H1 (cell line): Measurements from ENCODE around the gene ERC1. TPM values are rescaled to one million over a fixed set of nuclear protein-coding genes. Genes with fewer than 3 reads are reported as not detected.

ENCODE experiments used
- CTCF ChIA-PET: fragments of 300-600 bp; sonication (Branson Sonifier 250); formaldehyde crosslinking; loops from one replicate; lab custom pipeline; 2021; ENCODE audit not compliant: partially characterized antibody; lab: Charles Lee
- POLR2A ChIA-PET: fragments of 300-600 bp; sonication (Branson Sonifier 250); formaldehyde crosslinking; loops from one replicate; lab custom pipeline; 2021; ENCODE audit warnings: inconsistent platforms; ENCODE audit not compliant: partially characterized antibody; lab: Charles Lee
- DNase-seq, 2 experiments: peaks; one replicate each; pipeline versions ENCODE4 v3.0.0 to v3.0.0-alpha.2; 2010 to 2022; ENCODE audit warnings: low spot score in 2 of 2, low read depth in 1 of 2, mixed read lengths in 1 of 2
- FAIRE-seq: peaks from 2 replicates; lab custom pipeline; 2011; peaks lifted over from hg19 to GRCh38; lab: Jason Lieb, UNC
- H2AFZ ChIP-seq: 2 replicates; pipeline ENCODE4 v1.8.1; 2012; ENCODE audit warnings: low read length, inconsistent platforms
- H2AK5ac ChIP-seq: 2 replicates; pipeline ENCODE4 v1.6.1; 2013; ENCODE audit warnings: low read depth, low read length
- H2BK120ac ChIP-seq: replicated peaks from 2 replicates; pipeline ENCODE3; 2013; ENCODE audit warnings: low read depth, low read length, inconsistent platforms
- H2BK12ac ChIP-seq: 2 replicates; pipeline ENCODE4 v1.6.1; 2013; ENCODE audit warnings: low read depth, low read length
- H2BK15ac ChIP-seq: 2 replicates; pipeline ENCODE4 v1.6.1; 2013; ENCODE audit warnings: low read length
- H2BK20ac ChIP-seq: 2 replicates; pipeline ENCODE4 v1.6.1; 2013; ENCODE audit warnings: low read length
- H2BK5ac ChIP-seq: 2 replicates; pipeline ENCODE4 v1.6.1; 2013; ENCODE audit warnings: low read depth, low read length
- H3K14ac ChIP-seq: 2 replicates; pipeline ENCODE4 v1.6.1; 2013; ENCODE audit warnings: inconsistent platforms; ENCODE audit not compliant: insufficient read length
- H3K18ac ChIP-seq: 2 replicates; pipeline ENCODE4 v1.6.1; 2013; ENCODE audit warnings: low read length; ENCODE audit errors: extremely low read depth
- H3K23ac ChIP-seq: 2 replicates; pipeline ENCODE4 v1.6.1; 2013; ENCODE audit warnings: inconsistent platforms; ENCODE audit not compliant: insufficient read length
- H3K23me2 ChIP-seq: 2 replicates; pipeline ENCODE4 v1.6.1; 2013; ENCODE audit warnings: low read depth, low read length
- H3K27ac ChIP-seq: 2 replicates; pipeline ENCODE4 v1.6.1; 2011; ENCODE audit warnings: low read depth, low read length, inconsistent platforms
- H3K27me3 ChIP-seq, 4 experiments: replicated peaks in 1 of 4; 1 replicate in 1 of 4; 2 replicates in 3 of 4; pipeline versions ENCODE4 v1.6.1 to v1.8.1; 2011 to 2013; ENCODE audit warnings: low read length in 3 of 4, mild to moderate bottlenecking in 3 of 4, inconsistent platforms in 2 of 4, mixed read lengths in 2 of 4, moderate library complexity in 1 of 4; ENCODE audit not compliant: control insufficient read depth in 3 of 4, insufficient read depth in 3 of 4; ENCODE audit errors: extremely low read depth in 1 of 4
- H3K36me3 ChIP-seq, 4 experiments: 2 replicates each; pipeline versions ENCODE4 v1.6.1 to v1.8.1; 2011 to 2013; ENCODE audit warnings: mild to moderate bottlenecking in 4 of 4, low read length in 3 of 4, moderate library complexity in 2 of 4, control low read depth in 1 of 4, inconsistent platforms in 1 of 4; ENCODE audit not compliant: insufficient read depth in 4 of 4, control insufficient read depth in 2 of 4
- H3K4ac ChIP-seq: replicated peaks from 2 replicates; pipeline ENCODE3; 2013; ENCODE audit warnings: low read length, low read depth, mixed read lengths, inconsistent platforms; ENCODE audit not compliant: insufficient read length
- H3K4me1 ChIP-seq, 4 experiments: replicated peaks in 1 of 4; 1 replicate in 1 of 4; 2 replicates in 3 of 4; pipeline versions ENCODE4 v1.6.1 to v1.8.1; 2011 to 2013; ENCODE audit warnings: low read length in 3 of 4, inconsistent platforms in 2 of 4, mixed read lengths in 1 of 4; ENCODE audit not compliant: insufficient read depth in 4 of 4, control insufficient read depth in 3 of 4
- H3K4me2 ChIP-seq, 2 experiments: 2 replicates each; pipeline versions ENCODE4 v1.6.1 to v1.8.1; 2011 to 2013; ENCODE audit warnings: low read depth in 2 of 2, low read length in 2 of 2, control low read depth in 1 of 2, inconsistent platforms in 1 of 2, mild to moderate bottlenecking in 1 of 2; ENCODE audit not compliant: insufficient read depth in 1 of 2
- H3K4me3 ChIP-seq, 4 experiments: fragments of 200-600, 300-600 bp in 1 of 4; sonication (generic), shearing (Covaris generic), sonication (Bioruptor Twin) in 1 of 4; 2 replicates each; pipeline versions ENCODE4 v1.5.1 to v1.8.1; 2011 to 2016; ENCODE audit warnings: low read length in 4 of 4, low read depth in 3 of 4, control low read depth in 2 of 4, inconsistent platforms in 2 of 4, mild to moderate bottlenecking in 2 of 4, mixed read lengths in 1 of 4, moderate library complexity in 1 of 4; ENCODE audit not compliant: insufficient read depth in 2 of 4; ENCODE audit errors: extremely low read depth in 1 of 4
- H3K56ac ChIP-seq: replicated peaks from 2 replicates; pipeline ENCODE3; 2013; ENCODE audit warnings: low read depth, mild to moderate bottlenecking, mixed read lengths, low read length, inconsistent platforms; ENCODE audit not compliant: insufficient read length
- H3K79me1 ChIP-seq: 2 replicates; pipeline ENCODE4 v1.6.1; 2013; ENCODE audit warnings: low read depth, low read length, control low read depth
- H3K79me2 ChIP-seq, 2 experiments: 2 replicates each; pipeline versions ENCODE4 v1.6.1 to v1.8.1; 2012 to 2013; ENCODE audit warnings: low read length in 2 of 2, mild to moderate bottlenecking in 2 of 2, inconsistent platforms in 1 of 2; ENCODE audit not compliant: insufficient read depth in 2 of 2, control insufficient read depth in 1 of 2
- H3K9ac ChIP-seq, 4 experiments: replicated peaks in 1 of 4; 1 replicate in 1 of 4; 2 replicates in 3 of 4; pipeline versions ENCODE4 v1.6.1 to v1.8.1; 2011 to 2013; ENCODE audit warnings: low read depth in 3 of 4, low read length in 3 of 4, control low read depth in 2 of 4, mild to moderate bottlenecking in 2 of 4, moderate library complexity in 2 of 4, inconsistent platforms in 1 of 4; ENCODE audit errors: extremely low read depth in 1 of 4
- H3K9me3 ChIP-seq, 2 experiments: 2 replicates each; pipeline versions ENCODE4 v1.6.1 to v1.8.1; 2012 to 2013; ENCODE audit warnings: mild to moderate bottlenecking in 2 of 2, moderate library complexity in 2 of 2, control low read depth in 1 of 2, inconsistent platforms in 1 of 2, low read depth in 1 of 2, low read length in 1 of 2, mixed read lengths in 1 of 2; ENCODE audit not compliant: insufficient read depth in 2 of 2
- H4K20me1 ChIP-seq, 2 experiments: replicated peaks in 1 of 2; 2 replicates each; pipeline versions ENCODE3 to v1.8.1; 2011 to 2013; ENCODE audit warnings: inconsistent platforms in 2 of 2, low read length in 2 of 2, mild to moderate bottlenecking in 1 of 2; ENCODE audit not compliant: insufficient read depth in 2 of 2, control insufficient read depth in 1 of 2
- H4K5ac ChIP-seq: 2 replicates; pipeline ENCODE4 v1.6.1; 2013; ENCODE audit warnings: low read length, low read depth, mixed read lengths, inconsistent platforms; ENCODE audit not compliant: insufficient read length
- H4K8ac ChIP-seq: 2 replicates; pipeline ENCODE4 v1.8.0; 2013; ENCODE audit warnings: mild to moderate bottlenecking, moderate library complexity, low read length, inconsistent platforms; ENCODE audit not compliant: insufficient read depth; ENCODE audit errors: extremely low read depth
- H4K91ac ChIP-seq: replicated peaks from 2 replicates; pipeline ENCODE3; 2013; ENCODE audit warnings: low read length, mixed read lengths, inconsistent platforms; ENCODE audit not compliant: insufficient read length
- BRCA1 ChIP-seq: IDR thresholded peaks from 2 replicates; pipeline ENCODE4 v1.6.1; 2012; ENCODE audit warnings: low read depth, low read length, improper control_type of control experiment
- FOSL1 ChIP-seq: IDR thresholded peaks from 2 replicates; pipeline ENCODE4 v1.6.1; 2011; ENCODE audit warnings: mild to moderate bottlenecking, low read depth, low read length, moderate library complexity; ENCODE audit not compliant: insufficient read depth
- JUND ChIP-seq: IDR thresholded peaks from 2 replicates; pipeline ENCODE4 v1.6.1; 2011; ENCODE audit warnings: mild to moderate bottlenecking, improper control_type of control experiment, low read length
- KDM1A ChIP-seq: fragments of 200-600, 300-600 bp; sonication (generic); IDR thresholded peaks from 2 replicates; pipeline ENCODE4 v1.7.1; 2016; ENCODE audit warnings: mild to moderate bottlenecking, low read length, borderline replicate concordance
- POLR2A ChIP-seq, 2 experiments: IDR thresholded peaks; 1 replicate in 1 of 2; 2 replicates in 1 of 2; pipeline ENCODE4 v1.6.1; 2011; ENCODE audit warnings: low read depth in 2 of 2, low read length in 2 of 2, mild to moderate bottlenecking in 2 of 2; ENCODE audit errors: control extremely low read depth in 1 of 2
- RAD21 ChIP-seq, 2 experiments: IDR thresholded peaks in 1 of 2; conservative IDR thresholded peaks in 1 of 2; 2 replicates each; pipeline ENCODE4 v1.6.1; 2011; ENCODE audit warnings: low read depth in 2 of 2, low read length in 2 of 2, improper control_type of control experiment in 1 of 2, inconsistent platforms in 1 of 2, mild to moderate bottlenecking in 1 of 2, moderate library complexity in 1 of 2
- RBBP5 ChIP-seq: IDR thresholded peaks from 2 replicates; pipeline ENCODE4 v1.7.1; 2012; ENCODE audit warnings: low read depth, mild to moderate bottlenecking, inconsistent platforms, low read length, moderate library complexity, borderline replicate concordance
- RXRA ChIP-seq: IDR thresholded peaks from 2 replicates; pipeline ENCODE4 v1.6.1; 2011; ENCODE audit warnings: low read depth, mild to moderate bottlenecking, low read length, moderate library complexity; ENCODE audit not compliant: insufficient read depth
- SP4 ChIP-seq: IDR thresholded peaks from 2 replicates; pipeline ENCODE4 v1.6.1; 2012; ENCODE audit warnings: low read length, inconsistent platforms
- TAF7 ChIP-seq: optimal IDR thresholded peaks from 2 replicates; pipeline ENCODE3; 2011; ENCODE audit warnings: low read depth, mild to moderate bottlenecking, inconsistent platforms, low read length, moderate library complexity, borderline replicate concordance
- TCF12 ChIP-seq: IDR thresholded peaks from 2 replicates; pipeline ENCODE4 v1.6.1; 2011; ENCODE audit warnings: low read depth, mild to moderate bottlenecking, low read length
- TEAD4 ChIP-seq: IDR thresholded peaks from 2 replicates; pipeline ENCODE4 v1.6.1; 2012; ENCODE audit warnings: low read depth, low read length, inconsistent platforms, mixed read lengths
- ZNF274 ChIP-seq: IDR thresholded peaks from 2 replicates; pipeline ENCODE4 v1.7.0; 2012; ENCODE audit warnings: low read length, borderline replicate concordance; ENCODE audit errors: extremely low read depth
- WGBS, 2 experiments: shearing (Covaris generic) in 1 of 2; methylation state at CpG; one replicate each; pipeline versions ENCODE4 v1.1.6 to v1.1.7; 2013 to 2015; ENCODE audit warnings: low lambda C conversion rate in 2 of 2, mixed read lengths in 2 of 2, inconsistent platforms in 1 of 2, low coverage in 1 of 2, missing lambda C conversion rate in 1 of 2; ENCODE audit not compliant: insufficient replicate concordance in 2 of 2, insufficient coverage in 1 of 2, insufficient read length in 1 of 2; ENCODE audit errors: extremely low coverage in 1 of 2, missing lambda C conversion rate in 1 of 2; 5-methylcytosine and 5-hydroxymethylcytosine counted together
- polyA plus RNA-seq, 7 experiments: library from polyadenylated mRNA; depleted of rRNA in 3 of 7; stranded (reverse) in 5 of 7; unstranded in 2 of 7; fragments of >200 nt in 5 of 7; fragments of 200-250 nt in 2 of 7; gene quantifications; 1 replicate in 5 of 7; 2 replicates in 1 of 7; 4 replicates in 1 of 7; pipeline versions ENCODE4 v1.2.1 to v1.2.3, GENCODE V29; 2011 to 2013; ENCODE audit warnings: missing spikeins in 2 of 7, mixed read lengths in 2 of 7
- total RNA-seq: library from RNA; stranded (reverse); fragmentation: NEBNext Ultra II Directional; extraction: Animal tissue kit (Norgen Biotek cat#: 25700); gene quantifications from 2 replicates; pipeline ENCODE4 v1.2.1, GENCODE V29; 2021
- TF ChIP-seq, protein P1 (sequence below): IDR thresholded peaks from 2 replicates; pipeline ENCODE4 v1.6.1; 2012; ENCODE audit warnings: inconsistent platforms

The ERC1 gene
- total and polyA plus RNA-seq, 2 of the 8 experiments (the other 6 are each of a cell fraction or from before 2014, with no cell fraction given): 7.8 to 45.7 TPM

DNA sequence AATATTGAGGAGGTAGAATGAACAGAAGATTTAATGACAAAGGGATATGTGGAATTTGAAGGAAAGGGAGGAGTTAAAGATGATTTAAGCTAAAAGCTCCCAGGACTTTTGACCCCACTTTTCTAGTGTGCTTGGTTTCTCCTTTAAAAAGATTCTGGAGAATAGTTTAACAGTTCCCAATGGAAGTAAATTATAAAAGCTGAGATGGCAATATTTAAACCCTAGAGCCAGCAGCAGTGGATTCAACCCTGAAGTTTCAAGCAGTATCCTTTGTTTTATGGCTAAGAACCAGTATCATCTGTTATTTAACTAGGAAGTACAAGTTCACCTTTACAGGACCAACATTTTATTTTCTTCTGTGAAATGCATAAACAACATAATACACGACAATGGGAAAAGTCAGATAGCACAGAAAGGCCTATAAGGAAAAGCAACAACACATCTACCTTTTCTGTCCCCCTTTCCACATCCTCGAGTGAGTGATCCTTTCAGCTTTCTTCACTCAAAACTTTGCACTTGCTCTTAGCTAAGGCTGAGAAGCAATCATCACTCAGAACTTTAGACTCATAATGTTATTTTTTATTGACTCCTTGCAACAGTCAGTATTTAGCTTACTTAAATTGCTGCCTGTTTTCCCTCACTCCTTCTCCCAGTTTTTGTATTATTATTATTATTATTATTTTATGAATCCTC, 338.9 kb downstream of the ERC1 start:
- Histone ChIP-seq H2BK120ac (no peak overlapping the region), H3K9ac (no peak overlapping the region), H4K8ac (no peak overlapping the region), H2AK5ac (no peak overlapping the region), H4K20me1 (no peaks in the 10 kb centered on the region), H2BK12ac (no peak overlapping the region), H3K4ac (no peak overlapping the region), H3K4me2 (no peak overlapping the region), H3K23me2 (no peaks in the 10 kb centered on the region), H3K56ac (no peak overlapping the region), H3K27me3 (no peaks in the 10 kb centered on the region), H3K4me3 (no peak overlapping the region), H3K36me3 (no peaks in the 10 kb centered on the region), H4K5ac (no peak overlapping the region), H2AFZ (no peak overlapping the region), H3K18ac (no peak overlapping the region), H3K79me2 (no peaks in the 10 kb centered on the region), H3K27ac (no peak overlapping the region), H4K91ac (no peak overlapping the region), H3K23ac (no peak overlapping the region), H3K79me1 (no peaks in the 10 kb centered on the region), H2BK20ac (no peak overlapping the region), H3K9me3 (no peaks in the 10 kb centered on the region), H2BK15ac (no peak overlapping the region), H3K4me1 (no peaks in the 10 kb centered on the region), H2BK5ac (no peak overlapping the region)
- CTCF ChIA-PET: interaction anchor here (1.0 to 1.2 kb wide), 2 partner anchors 21 to 212 kb away, joined by 4 read pairs; no protein-coding TSS in a partner anchor
- whole genome bisulfite sequencing, 2 experiments: 81% methylated on average over 2 of the region's 2 CpGs; no CpG with 5 or more reads in 1 of the 2 experiments
- FAIRE-seq (no peak), DNase-seq (no peak)
- POLR2A ChIA-PET: no interaction called here
- TF ChIP-seq RXRA (no peak), SP4 (no peak), RAD21 (IDR thresholded peaks at IDR 0.05 in 1 of 2, conservative IDR thresholded peaks at IDR 0.05 in 1 of 2; ENCODE audit: low read depth in 2 of 2, low read length in 2 of 2) (no peak), JUND (no peak), BRCA1 (no peak), FOSL1 (no peak), TCF12 (no peak), RBBP5 (no peak), TAF7 (no peak), TEAD4 (no peak), KDM1A (no peak), ZNF274 (no peak), POLR2A (IDR thresholded peaks at IDR 0.05; ENCODE audit: control extremely low read depth in 1 of 2, low read depth in 2 of 2, low read length in 2 of 2) (no peak)
- TF ChIP-seq, protein P1, sequence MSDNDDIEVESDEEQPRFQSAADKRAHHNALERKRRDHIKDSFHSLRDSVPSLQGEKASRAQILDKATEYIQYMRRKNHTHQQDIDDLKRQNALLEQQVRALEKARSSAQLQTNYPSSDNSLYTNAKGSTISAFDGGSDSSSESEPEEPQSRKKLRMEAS: no peak
- TF ChIP-seq, all 59 proteins: peak for 0
- H3K14ac ChIP-seq: no peak overlapping the region
